NCI-H1694 treated with DMSO at 0.1 percent for 48 hours (cell line): ENCODE results near the gene XXYLT1.
A peak's percentile ranks its signal among the peaks of the same experiment; 100 is the strongest.
"Not testable (repeated sequence)": the region's sequence is repeated elsewhere in the genome, so short reads cannot be mapped to it uniquely, and the experiment has no call there.

Source experiments
- DNase-seq: peaks from one replicate; lab custom pipeline; 2025; lab: John Stamatoyannopoulos, UW

Gene XXYLT1

DNA sequence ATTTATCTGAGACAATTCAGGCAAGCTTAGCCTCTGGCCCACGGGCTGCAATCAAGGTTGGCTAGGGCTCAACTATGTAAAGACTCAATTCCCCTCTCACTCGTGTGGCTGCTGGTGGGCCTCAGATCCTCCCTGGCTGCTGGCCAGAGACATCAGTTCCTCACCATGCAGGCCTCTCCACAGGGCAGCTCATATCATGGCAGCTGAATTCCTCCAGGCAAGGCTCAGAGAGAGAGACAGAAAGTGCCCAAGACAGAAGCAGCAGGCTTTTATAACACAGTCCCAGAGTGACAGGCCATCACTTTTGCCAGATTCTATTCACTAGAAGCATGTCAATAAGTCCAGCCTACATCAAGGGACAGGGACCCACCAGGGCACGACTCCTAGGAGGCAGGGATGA, 63.2 kb downstream of the XXYLT1 start:
- no peak for DNase-seq

DNA sequence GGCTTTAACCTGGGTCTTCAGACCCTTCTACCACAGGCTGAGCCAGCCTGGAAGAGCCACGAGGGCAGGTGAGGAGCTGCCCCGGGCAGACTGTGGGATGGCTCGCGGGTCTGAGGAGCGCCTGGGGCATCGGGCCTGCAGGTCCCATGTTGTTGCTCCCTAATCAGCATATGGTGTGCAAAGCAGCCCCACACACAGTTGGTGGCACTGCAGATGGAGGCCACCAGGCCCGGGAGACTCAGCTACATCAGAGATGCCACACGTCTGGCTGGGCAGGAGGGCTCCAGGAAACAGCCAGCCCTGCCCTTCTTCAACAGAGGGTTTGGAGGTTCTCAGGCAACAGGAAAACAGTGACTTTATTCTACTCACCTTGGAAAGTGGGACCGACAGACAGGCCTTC, 63.9 kb downstream of the XXYLT1 start:
- DNase-seq: no peak

DNA sequence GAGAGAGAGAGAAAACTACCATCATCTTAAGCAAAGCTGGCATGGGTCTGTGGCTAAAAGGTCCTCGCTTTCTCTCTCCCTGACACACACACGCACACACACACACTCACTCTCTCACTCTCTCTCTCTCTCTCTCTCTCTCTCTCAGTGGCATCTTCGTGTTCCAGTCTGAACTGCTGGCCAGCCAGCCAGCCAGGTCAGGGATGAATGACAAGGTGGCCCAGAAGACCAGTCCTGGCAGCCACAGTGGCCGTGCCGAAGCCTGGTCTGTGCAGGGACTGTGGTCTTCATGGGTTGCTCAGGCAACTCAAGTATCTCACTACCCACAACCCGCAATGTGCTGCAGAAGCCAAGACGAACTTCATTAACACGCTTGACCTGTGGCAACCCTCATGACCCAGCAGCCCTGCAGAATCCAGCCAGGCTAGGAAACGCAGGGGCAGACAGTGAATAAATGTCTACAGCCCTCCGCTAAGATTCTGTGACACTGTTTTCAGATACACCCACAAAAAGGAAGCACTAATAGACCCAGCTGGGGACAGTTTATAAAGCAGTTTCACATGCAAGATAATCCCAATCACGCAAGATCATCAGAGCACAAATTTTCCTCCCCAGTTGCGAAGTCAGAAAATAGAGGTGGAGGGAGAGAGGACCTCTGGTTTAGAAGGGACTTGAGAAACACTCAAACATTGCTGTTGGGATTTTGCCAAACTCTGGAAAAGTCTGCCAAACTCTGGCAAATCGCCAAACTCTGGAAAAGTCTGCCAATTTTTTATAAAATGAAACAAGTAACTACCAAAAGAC, 66.4 kb downstream of the XXYLT1 start:
- DNase-seq: peak; percentile 68

DNA sequence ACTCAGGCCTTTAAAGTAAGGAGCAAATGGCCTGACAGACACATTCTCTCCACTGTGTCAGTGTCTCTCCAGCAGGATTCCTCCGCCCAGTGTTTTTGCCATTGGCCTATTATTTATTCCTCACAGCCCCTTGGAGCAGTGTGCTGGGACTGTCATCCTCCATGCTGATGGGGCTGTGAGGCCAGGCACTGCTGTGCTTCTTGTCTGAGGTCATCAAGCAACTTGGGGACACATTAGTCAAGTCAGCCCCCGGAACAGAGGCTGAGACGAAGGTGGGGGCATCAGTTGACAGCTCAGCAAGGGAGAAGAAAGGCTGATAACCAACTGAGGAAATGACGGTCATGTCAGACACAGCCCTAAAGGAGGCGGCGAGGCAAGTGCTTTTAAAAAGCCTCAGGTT, 67.4 kb downstream of the XXYLT1 start:
- DNase-seq: no peak

DNA sequence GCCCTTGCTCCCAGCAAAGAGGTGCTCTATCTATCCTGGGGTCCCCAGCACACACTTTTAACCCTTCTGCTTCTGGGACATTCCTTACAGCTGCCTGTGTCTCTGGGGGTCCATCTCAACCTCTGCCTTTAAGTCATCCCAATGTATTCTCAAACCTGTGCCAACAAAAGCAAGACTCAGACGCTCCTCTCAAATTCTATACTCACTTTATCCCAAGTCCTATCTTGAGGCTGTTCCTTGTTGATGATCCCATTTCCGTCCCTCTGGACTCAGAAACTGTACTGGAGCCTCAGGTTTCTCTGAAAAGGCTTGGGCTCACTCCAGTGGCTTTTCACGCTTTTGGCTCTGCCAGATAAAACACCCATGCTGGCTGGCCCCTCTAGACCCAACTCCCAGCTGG, 69.7 kb downstream of the XXYLT1 start:
- no peak for DNase-seq

DNA sequence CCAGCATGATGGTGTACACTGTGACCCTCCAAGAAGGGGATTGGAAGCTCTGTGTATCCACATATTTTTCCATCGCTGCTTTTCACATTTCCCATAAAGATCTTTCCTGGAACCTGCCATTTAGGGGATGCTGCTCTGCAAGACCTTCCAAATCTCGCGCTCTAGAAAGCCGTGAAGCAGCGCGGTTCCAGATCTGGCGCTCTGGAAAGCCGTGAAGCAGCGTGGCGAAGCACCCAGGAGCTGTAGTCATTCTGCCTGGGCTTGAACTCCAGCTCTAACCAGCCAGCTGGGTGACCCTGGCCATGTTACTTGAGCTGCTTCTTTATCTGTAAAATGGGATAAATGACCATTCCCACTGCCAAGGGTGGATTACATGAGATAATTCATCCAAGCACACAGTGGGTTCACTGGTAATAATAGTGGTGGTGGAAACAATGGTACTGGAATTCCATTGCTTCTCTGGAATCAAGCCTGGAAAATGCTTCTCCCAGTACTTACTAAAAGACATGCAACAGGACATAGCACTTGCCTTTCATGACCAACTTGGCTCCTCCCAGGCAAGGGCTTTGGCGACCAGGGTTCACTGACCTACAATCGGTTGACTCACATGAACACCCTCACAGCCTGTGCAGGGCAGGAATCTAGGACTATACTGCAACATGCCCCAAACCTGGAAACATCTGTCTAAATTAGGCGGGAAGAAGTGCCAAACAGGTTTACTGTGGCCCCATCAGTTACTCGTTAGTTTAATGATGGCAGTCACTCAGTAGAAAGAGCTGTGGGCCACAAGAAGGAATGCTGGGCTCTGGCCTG, 70.7 kb downstream of the XXYLT1 start:
- no peak for DNase-seq

DNA sequence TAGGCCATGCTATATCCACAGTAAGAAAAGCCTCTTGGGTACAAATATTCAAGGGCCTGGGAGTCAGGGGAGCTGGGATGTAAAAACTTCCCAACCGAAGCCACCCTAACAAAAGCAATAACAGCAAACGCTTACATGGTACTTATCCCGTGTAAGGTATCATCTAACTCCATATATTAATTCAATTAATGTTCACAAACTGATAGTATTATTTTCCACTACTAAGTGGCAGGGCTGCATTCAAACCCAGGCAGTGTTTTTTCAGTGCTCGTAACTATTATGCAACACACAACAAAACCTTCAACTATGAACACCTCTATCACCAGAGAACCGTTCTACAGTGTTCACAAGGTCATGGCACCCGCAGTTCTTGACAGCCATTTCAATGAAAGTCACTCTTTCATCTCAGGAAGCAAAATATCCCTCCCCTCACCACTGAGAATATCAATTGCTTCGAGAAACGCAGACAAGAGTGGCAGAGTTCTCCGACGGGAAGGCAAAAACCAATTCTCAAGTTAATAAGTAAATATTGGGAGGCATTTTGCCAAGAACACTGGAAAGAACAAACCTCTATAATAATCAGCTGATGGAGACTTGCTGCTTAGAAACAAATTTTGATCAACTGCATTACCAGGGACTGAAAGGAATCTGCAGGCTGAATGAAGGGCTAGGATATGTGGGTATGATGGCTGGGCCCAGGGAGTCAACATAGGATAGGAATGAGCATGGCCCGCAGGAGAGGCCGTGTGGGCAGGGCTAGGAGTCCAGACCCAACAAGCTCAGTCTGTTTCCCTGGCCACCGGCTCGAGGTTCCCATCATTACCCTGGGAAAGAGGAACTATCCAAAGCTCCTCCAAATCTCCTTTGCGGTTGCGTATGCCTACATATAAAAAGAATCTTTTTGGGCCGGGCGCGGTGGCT, 72.3 kb downstream of the XXYLT1 start:
- DNase-seq: no peak

DNA sequence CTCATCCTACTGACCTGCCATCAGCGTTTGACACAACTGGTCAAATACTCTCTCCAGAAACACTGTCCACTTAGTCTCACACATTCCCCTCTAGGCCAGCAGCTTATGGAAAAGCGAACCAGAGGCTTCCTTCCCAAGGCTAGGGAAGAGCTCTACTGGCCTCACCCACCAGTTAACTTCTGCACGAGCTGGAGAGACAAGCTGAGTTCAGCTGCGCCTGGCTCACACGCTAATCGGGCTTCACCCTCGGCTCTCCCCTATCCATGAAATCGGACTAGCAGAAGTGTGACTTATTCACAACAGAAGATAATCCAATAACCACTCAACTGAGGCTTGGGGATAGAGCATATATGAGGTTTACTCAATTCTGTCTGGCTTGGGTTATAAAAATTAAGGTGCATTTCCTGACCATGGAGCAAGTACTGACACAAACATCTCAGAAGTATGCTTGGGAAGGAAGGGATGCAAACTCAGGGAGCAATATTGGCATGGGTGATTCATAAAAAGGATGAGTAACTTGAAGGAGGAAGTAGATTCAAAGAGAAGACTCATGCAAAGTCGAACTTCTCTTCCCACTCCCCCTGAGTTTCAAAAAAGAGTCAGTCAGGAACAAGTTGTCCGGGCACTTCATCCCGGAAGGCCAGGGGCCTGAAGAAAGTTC, 73.1 kb downstream of the XXYLT1 start:
- DNase-seq: no peak

DNA sequence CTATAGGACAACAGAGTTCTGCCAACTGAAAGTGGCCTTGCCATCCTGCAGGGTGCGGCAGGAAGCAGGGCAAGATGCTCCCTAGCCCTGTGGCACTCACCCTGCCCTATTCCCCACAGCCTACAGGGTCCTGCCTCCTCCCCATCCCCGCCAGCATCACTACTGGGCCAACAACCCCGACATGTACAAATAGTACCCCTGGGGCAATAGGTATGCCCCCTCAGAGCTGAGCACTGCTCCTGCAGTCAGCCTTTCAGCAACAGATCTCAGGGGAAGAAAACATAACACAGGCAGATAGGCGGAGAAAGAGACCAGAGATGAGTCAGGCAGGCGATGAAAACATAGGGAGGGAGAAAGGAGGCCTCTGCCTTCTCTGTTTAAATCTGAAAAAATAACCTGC, 74.7 kb downstream of the XXYLT1 start:
- no peak for DNase-seq

DNA sequence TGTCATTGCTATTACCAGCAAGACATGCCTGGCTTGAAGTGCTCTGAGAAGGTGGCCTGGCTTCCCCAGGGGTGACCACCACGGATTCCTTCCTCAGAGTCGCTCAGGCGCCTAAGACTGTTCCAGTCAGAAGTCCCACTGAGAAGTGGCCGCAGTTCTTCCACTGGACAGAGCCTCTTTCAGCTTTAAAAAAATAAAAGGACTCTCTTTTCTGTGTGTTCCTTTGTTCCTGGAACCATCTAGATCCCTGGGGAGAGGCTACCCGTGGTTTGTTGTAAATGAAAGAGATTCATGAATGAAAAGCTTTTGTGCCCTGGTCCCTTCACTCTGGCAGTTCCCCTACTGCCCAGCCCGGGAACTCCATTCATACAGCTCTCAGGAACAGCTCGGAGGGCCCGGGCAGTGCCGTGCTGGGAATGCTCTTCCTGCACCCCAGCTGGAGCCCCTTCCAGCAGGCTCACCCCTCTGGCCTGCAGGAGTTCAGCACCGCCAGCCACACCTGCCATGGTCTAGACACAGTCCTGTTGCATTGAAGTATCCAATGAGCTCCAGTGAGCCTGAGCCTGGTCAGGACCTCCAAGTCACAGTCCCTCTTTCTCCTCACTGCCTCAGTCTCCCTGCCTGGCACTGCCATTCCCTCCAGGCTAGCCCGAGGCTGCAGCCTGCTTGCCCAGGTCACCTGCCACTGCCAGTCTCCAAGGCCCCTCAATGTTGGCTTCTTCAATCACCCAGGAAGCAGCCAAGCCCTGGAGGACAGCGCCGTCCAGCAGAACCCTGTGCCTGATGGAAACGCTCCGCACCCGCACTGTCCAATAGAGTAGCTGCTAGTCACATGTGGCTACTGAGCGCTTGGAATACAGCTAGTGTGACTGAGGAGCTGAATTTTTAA, 75.4 kb downstream of the XXYLT1 start:
- no peak for DNase-seq

DNA sequence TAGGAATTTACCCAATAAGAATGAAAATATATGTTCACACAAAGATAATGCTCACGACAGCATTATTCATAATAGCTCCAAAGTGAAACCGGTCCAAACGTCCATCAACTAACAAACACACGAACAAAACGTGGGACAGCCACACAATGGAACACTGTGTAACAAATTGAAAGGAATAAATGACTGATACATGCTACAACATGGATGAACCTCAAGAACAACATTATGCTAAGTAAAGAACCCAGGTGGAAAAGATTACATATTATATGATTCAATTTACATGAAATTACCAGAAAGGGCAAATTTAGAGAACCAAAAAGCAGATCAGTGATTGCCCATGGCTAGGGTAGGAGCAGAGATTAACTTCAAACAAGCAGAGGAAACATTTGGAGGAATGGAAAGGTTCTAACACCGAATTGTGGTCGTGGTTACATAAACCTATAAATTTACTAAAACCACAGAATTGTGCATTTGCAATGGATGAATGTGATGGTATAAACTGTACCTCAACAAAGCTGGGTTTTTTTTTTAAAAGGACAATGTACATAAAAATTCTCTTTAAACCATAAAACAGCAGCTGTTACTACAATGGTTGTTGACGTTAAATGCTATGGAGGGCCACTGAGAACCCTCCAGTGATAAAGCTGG, 76.3 kb downstream of the XXYLT1 start:
- DNase-seq: no peak

DNA sequence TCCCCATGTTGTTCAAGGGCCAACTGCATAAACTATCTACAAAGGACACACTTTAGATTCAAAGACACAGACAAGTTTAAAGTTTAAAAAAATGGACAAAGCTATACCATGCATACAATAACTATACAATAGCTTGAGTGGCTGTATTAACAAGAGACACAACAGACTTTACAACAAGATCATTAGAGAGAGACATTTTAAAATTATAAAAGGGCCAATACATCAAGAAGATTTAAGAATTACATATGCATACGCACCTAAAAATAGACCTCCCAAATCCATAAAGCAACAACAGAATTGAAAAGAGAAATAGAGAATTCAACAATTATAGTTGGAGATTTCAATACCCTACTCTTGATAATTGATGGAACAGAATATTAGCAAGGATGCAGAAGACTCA, 79.4 kb downstream of the XXYLT1 start:
- no peak for DNase-seq

DNA sequence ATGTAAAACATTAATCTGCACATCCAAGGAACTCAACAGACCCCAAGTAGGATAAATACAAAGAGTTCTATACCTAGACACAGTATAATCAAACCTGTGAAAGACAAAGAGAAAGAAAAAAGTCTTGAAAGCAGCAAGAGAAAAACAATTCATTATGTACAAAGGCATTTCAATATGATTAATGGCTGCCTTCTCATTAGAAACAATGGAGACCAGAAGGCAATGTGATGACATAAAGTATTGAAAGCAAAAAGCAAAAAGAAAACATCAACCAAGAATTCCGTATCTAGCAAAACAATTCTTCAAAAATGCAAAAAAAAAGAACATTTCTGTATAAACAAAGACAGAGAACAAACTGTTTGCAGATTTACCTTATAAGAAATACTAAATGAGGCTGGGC, 81.1 kb downstream of the XXYLT1 start:
- DNase-seq: no peak

DNA sequence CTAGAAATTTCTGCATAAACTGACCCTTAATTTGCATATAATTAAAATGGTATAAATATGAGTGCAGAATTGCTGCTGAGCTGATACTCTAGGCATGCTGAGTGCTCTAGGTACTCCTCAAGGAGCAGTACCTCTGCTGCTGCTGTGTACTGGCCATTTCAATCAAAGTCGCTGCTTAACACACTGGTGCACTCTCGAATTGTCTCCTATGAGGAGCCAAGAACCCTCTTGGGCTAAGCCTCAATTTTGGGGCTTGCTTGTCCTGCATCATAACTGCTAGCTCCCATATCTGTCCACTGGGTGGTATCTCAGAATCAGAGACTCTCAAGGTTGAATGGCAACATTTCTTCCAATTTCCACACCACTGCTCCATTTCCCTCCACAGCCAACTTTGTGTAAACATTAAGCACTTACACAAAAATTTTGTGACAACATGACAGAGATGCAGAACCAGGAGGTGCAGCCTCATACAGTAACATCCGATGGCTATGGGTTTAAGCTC, 82.5 kb downstream of the XXYLT1 start:
- DNase-seq: no peak

DNA sequence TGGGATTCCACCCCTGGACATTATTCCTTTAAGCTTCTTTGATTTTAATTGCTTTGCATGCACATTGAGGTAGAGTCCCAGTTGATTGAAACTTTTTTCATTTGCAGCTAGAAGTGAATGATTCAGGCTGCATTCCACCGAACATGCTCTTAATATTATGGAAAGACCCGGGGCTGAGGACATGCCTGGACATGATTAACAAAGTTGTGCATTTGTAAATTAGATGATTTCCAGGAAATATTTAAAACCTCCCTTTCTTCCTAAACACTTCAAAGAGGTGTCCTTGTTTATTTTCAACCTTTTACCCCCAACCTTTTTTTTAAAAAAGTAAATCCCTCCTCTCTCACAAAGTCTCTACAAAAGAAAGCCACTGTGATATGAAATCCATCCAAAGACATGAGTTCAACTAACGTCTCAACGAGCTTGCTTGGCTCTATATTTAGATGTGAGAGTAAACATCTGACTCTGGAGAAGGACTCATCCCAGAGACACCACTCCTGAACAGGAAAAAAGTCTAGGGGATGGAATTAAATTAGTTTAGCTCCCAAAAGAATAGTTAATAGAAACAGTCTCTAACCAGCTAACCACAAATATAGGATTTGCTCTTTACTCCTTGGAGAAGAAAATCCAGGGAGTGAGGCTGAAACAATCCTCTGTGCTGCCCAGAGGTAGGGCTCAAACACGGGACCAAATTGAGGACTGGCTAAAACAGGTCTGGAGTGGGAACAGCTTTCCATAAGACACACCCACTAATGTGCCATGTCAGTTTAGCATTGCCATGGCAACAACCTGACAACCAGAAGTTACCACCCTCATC, 83.1 kb downstream of the XXYLT1 start:
- no peak for DNase-seq

DNA sequence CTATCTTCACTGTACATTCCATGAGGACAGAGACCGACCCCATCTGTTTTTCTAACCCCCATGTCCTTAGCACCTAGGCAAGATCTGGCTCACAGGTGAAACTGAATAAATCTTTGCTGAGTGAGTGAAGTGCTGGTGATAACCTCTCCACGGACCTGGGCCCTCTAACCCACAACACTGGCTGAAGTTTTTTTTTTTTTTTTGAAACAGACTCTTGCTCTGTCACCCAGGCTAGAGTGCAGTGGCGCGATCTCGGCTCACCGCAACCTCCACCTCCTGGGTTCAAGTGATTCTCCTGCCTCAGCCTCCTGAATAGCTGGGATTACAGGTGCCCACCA, 84.3 kb downstream of the XXYLT1 start:
- DNase-seq: not testable (repeated sequence)

DNA sequence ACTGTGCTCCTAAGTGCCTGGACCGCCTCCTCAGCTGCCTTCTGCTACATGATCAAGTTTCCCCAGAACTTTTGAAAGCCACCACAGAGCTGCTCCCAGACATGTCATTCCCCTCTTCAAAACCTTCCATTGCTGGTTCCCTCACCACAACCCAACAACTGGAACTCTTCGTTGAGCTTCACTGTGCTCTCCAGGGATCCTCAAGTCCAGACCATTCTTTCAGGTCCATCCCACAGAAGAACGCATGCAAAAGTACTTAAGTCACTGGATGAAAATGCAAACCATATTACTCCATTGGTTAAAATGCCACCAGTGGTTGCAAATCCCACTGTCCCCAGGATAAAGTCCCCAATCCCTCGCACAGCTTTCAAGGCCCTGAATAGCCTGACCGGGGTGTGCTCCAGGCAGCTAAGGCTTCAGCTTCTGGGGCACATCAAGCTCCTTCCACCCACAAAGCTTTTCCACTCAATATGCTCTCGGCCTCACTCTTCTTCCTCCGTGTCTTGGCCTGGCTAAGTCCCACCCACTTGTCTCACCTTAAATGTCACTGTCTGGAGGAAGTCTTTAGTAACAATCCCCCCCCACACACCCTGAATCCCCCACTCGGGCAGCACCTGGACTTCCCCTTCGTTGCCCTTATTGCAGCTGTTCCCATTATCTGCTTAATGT, 84.8 kb downstream of the XXYLT1 start:
- DNase-seq: no peak

DNA sequence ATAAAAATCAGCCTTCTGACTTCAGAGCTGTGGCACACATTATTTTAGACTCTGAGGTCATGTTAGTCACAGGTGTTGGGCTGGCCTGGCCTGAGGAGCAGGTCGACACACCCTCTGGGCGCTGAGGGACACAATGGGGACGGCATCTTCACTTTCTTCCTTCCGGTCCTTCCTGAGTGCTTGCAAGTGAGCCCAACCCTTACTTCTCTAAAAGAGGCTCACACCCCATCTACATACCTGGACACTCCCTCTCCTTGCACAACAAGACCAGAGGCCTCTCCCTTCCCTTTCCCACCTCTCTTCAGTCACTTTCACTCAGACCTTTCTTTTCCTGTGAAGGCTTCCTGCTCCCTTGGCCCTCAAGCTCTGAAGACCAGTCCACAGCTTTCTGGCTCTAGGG, 85.4 kb downstream of the XXYLT1 start:
- DNase-seq: no peak
